GM19193 (cell line): ENCODE results near the gene KLRC4.
"Not testable (repeated sequence)": the region's sequence is repeated elsewhere in the genome, so short reads cannot be mapped to it uniquely, and the experiment has no call there.

Source experiments
- POLR2A ChIP-seq: IDR thresholded peaks from 4 replicates; pipeline ENCODE4 v1.6.1; 2011; ENCODE audit not compliant: insufficient read depth, insufficient read length; ENCODE audit errors: extremely low read depth

Gene KLRC4

GRCh38 chr12:10409392-10409791 is at the start of gene KLRC4:
Gene KLRC4 (minus strand): TSS chr12:10409757. CDS start chr12:10409575, 182 bp downstream.
- TF ChIP-seq POLR2A: no peak

GRCh38 chr12:10457760-10458159 is 48.2 kb upstream of the KLRC4 start:
- TF ChIP-seq POLR2A: no peak

- no peak for TF ChIP-seq POLR2A
These were observed 47.3 kb upstream of the KLRC4 start for GRCh38 chr12:10456856-10457255.

- no peak for TF ChIP-seq POLR2A
These were observed 46.2 kb upstream of the KLRC4 start for GRCh38 chr12:10455766-10456165.

- TF ChIP-seq POLR2A: no peak
These were observed 45.0 kb upstream of the KLRC4 start for GRCh38 chr12:10454531-10454930.

- TF ChIP-seq POLR2A: no peak
These were observed 43.6 kb upstream of the KLRC4 start, which contains the start of gene KLRC1 for GRCh38 chr12:10453156-10453555. Gene KLRC1 (minus strand): TSS chr12:10453377. CDS start chr12:10451156, 2,221 bp downstream.

GRCh38 chr12:10448236-10448635 is 38.7 kb upstream of the KLRC4 start:
- TF ChIP-seq POLR2A: no peak

- TF ChIP-seq POLR2A: not testable (repeated sequence)
These were observed 26.3 kb upstream of the KLRC4 start, which contains the start of gene KLRC2 for GRCh38 chr12:10435816-10436215. Gene KLRC2 (minus strand): TSS chr12:10436010. CDS start chr12:10435986, 24 bp downstream.

GRCh38 chr12:10420334-10420733 is 10.8 kb upstream of the KLRC4 start, which contains the start of gene KLRC3:
Gene KLRC3 (minus strand): TSS chr12:10420595. CDS start chr12:10420550, 45 bp downstream.
- not testable (repeated sequence) for TF ChIP-seq POLR2A

GRCh38 chr12:10408842-10409241 is 715 bp downstream of the KLRC4 start:
- TF ChIP-seq POLR2A: no peak

GRCh38 chr12:10406725-10407124 is 2.8 kb downstream of the KLRC4 start:
- no peak for TF ChIP-seq POLR2A

GRCh38 chr12:10405294-10405693 is 4.3 kb downstream of the KLRC4 start:
- TF ChIP-seq POLR2A: no peak

GRCh38 chr12:10404798-10405197 is 4.8 kb downstream of the KLRC4 start:
- TF ChIP-seq POLR2A: no peak

GRCh38 chr12:10400829-10401228 is 8.7 kb downstream of the KLRC4 start:
- TF ChIP-seq POLR2A: no peak

GRCh38 chr12:10398168-10398567 is 11.4 kb downstream of the KLRC4 start:
- no peak for TF ChIP-seq POLR2A

GRCh38 chr12:10397296-10397695 is 12.3 kb downstream of the KLRC4 start:
- no peak for TF ChIP-seq POLR2A
